WI38 (cell line): ENCODE measurements around the gene ZNF138.

Experiments used
- H3K4me3 ChIP-seq: 2 replicates; pipeline ENCODE4 v1.5.1; 2011; ENCODE audit warnings: low read depth, mild to moderate bottlenecking, control low read depth, low read length
- CTCF ChIP-seq: IDR thresholded peaks from 2 replicates; pipeline ENCODE4 v1.5.1; 2012; ENCODE audit warnings: low read depth, mild to moderate bottlenecking, control low read depth, low read length

ZNF138 gene

GRCh38 chr7:64875658-64876406 is 81.6 kb downstream of the ZNF138 start:
- TF ChIP-seq CTCF, result no peak
- no peak overlapping the region for H3K4me3 ChIP-seq

GRCh38 chr7:64876792-64877713 is 82.8 kb downstream of the ZNF138 start:
- H3K4me3 ChIP-seq, result 0 out of 2 replicates have a peak overlapping the region, but pooled peaks have one; percentile 14
- TF ChIP-seq CTCF, result no peak

GRCh38 chr7:64877714-64878610 is 83.7 kb downstream of the ZNF138 start:
- no peak overlapping the region for H3K4me3 ChIP-seq
- TF ChIP-seq CTCF, result no peak

- TF ChIP-seq CTCF, result no peak
- no peak overlapping the region for H3K4me3 ChIP-seq
These were observed 84.5 kb downstream of the ZNF138 start for GRCh38 chr7:64878684-64879083.

GRCh38 chr7:64879086-64879730 is 85.0 kb downstream of the ZNF138 start:
- H3K4me3 ChIP-seq, result no peak overlapping the region

More at GRCh38 chr7:64879086-64879730, 85.0 kb downstream of the ZNF138 start:
- no peak for TF ChIP-seq CTCF
